MCF 10A (cell line): ENCODE data around the gene IKBKE. TPM values are rescaled to one million over a fixed set of nuclear protein-coding genes. Genes with fewer than 3 reads are reported as not detected.
A peak's percentile ranks its signal among the peaks of the same experiment; 100 is the strongest.

Experiments used
- BruUV-seq: library from RNA; stranded (reverse); fragments of 400-500 nt; replicated peaks from 2 replicates; lab custom pipeline; 2021; lab: Mats Ljungman, UMichigan
- CTCF ChIA-PET: fragments of 300-600 bp; sonication (Branson Sonifier 250); formaldehyde crosslinking; extraction: SDS; loops from one replicate; lab custom pipeline; 2021; ENCODE audit warnings: antibody characterized with exemption, inconsistent platforms; lab: Yijun Ruan, JAX
- POLR2A ChIA-PET: fragments of 300-600, 350-650 bp; sonication (Branson Sonifier 250); formaldehyde crosslinking; extraction: SDS; loops from one replicate; lab custom pipeline; 2020; ENCODE audit warnings: antibody characterized with exemption, inconsistent platforms; lab: Yijun Ruan, JAX
- DNase-seq: peaks from one replicate; pipeline ENCODE4 v3.0.0-alpha.2; 2018; ENCODE audit not compliant: unreplicated experiment
- H3K27ac Mint-ChIP-seq: one replicate; pipeline ENCODE4 v1.8.0; 2022; ENCODE audit warnings: mild to moderate bottlenecking, low read depth, mixed read lengths; ENCODE audit not compliant: unreplicated experiment
- H3K27me3 Mint-ChIP-seq: one replicate; pipeline ENCODE4 v1.8.0; 2022; ENCODE audit warnings: mixed read lengths; ENCODE audit not compliant: insufficient read depth, unreplicated experiment
- H3K36me3 Mint-ChIP-seq: one replicate; pipeline ENCODE4 v1.8.0; 2022; ENCODE audit warnings: mild to moderate bottlenecking, moderate library complexity, mixed read lengths; ENCODE audit not compliant: insufficient read depth, unreplicated experiment
- H3K4me1 Mint-ChIP-seq: one replicate; pipeline ENCODE4 v1.8.0; 2022; ENCODE audit warnings: mixed read lengths; ENCODE audit not compliant: insufficient read depth, unreplicated experiment
- H3K4me3 Mint-ChIP-seq: one replicate; pipeline ENCODE4 v1.8.0; 2022; ENCODE audit warnings: mild to moderate bottlenecking, moderate library complexity, mixed read lengths; ENCODE audit not compliant: unreplicated experiment
- H3K9me3 Mint-ChIP-seq: one replicate; pipeline ENCODE4 v1.8.0; 2022; ENCODE audit warnings: mixed read lengths; ENCODE audit not compliant: unreplicated experiment
- CTCF ChIP-seq: fragments of 200-600 bp; IDR thresholded peaks from one replicate; pipeline ENCODE4 v1.8.0; 2022; ENCODE audit warnings: antibody characterized with exemption, mild to moderate bottlenecking; ENCODE audit not compliant: unreplicated experiment
- intact Hi-C: fragments of 100-400 bp; cut with micrococcal nuclease; formaldehyde crosslinking; loops from 2 replicates; pipeline ENCODE4 v1.14.1; 2022
- total RNA-seq: library from RNA; stranded (reverse); gene quantifications from 2 replicates; pipeline ENCODE4 v1.2.3, GENCODE V29; 2022

The IKBKE gene
- total RNA-seq, 1 experiment from 2014 or later, result 12.1 TPM

- no peaks in the 10 kb centered on the region for H3K9me3 Mint-ChIP-seq
- POLR2A ChIA-PET, result interaction anchor here (0.7 kb wide), 1 partner anchor 20 kb away, joined by 3 read pairs; no protein-coding TSS in a partner anchor
- H3K4me3 Mint-ChIP-seq, result no peak overlapping the region
- H3K27me3 Mint-ChIP-seq, result peaks cover 13% of the 10 kb centered on the region
- intact Hi-C loops, result no loop called here
- peaks cover 22% of the 10 kb centered on the region for H3K36me3 Mint-ChIP-seq
- no TSS peak for BruUV-seq
- CTCF ChIA-PET, result interaction anchor here (0.7 to 11.7 kb wide), 9 partner anchors 14 to 281 kb away, joined by 3 to 254 read pairs (median 8); partner anchors contain the start of gene RASSF5
- no peak overlapping the region for H3K27ac Mint-ChIP-seq
- H3K4me1 Mint-ChIP-seq, result peaks cover 20% of the 10 kb centered on the region
- no peak for DNase-seq
- TF ChIP-seq CTCF, result no peak
Observed at GRCh38 chr1:206463911-206464310, 6.4 kb upstream of the IKBKE start.

- Mint-ChIP-seq H3K4me3 (no peak overlapping the region), H3K36me3 (peaks cover 16% of the 10 kb centered on the region), H3K9me3 (no peaks in the 10 kb centered on the region), H3K27me3 (peaks cover 13% of the 10 kb centered on the region), H3K4me1 (peaks cover 24% of the 10 kb centered on the region), H3K27ac (peak overlapping the region; percentile 32)
- ChIA-PET CTCF (interaction anchor here (0.6 to 11.7 kb wide), 12 partner anchors 9 to 515 kb away, joined by 3 to 254 read pairs (median 4); partner anchors contain the start of gene RASSF5), POLR2A (interaction anchor here (0.9 kb wide), 2 partner anchors 9 to 29 kb away, joined by 3 read pairs; no protein-coding TSS in a partner anchor)
- BruUV-seq, result no TSS peak
- DNase-seq, result peak; percentile 89
- TF ChIP-seq CTCF, result no peak
- intact Hi-C loops, result no loop called here
Observed at GRCh38 chr1:206464456-206464964, 5.8 kb upstream of the IKBKE start.

DNA sequence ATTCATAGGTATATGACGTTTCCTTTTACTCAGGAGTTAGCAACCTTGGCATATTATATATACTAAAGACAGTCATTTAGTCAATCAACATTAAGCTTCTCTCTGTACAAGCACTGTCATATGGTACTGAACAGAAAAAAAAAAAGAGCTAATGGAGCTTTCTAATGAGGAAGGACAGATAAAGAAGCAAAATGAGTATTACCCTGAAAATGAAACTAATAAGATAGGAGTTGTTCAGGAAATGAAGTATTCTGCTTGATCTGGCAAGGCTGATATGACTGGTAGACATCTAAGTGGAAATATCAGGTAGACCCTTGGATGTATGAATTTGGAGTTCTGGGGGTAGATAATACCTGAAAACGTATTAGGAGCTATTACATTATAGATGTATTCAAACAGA, 4.3 kb upstream of the IKBKE start:
- H3K4me1 Mint-ChIP-seq, result peaks cover 37% of the 10 kb centered on the region
- no peaks in the 10 kb centered on the region for H3K9me3 Mint-ChIP-seq
- H3K4me3 Mint-ChIP-seq, result no peak overlapping the region
- H3K27ac Mint-ChIP-seq, result no peak overlapping the region
- CTCF ChIA-PET, result interaction anchor here (0.7 to 11.7 kb wide), 11 partner anchors 9 to 939 kb away, joined by 3 to 254 read pairs (median 4); no protein-coding TSS in a partner anchor
- TF ChIP-seq CTCF, result no peak
- intact Hi-C loops, result no loop called here
- peaks cover 13% of the 10 kb centered on the region for H3K27me3 Mint-ChIP-seq
- POLR2A ChIA-PET, result interaction anchor here (1.0 kb wide), 1 partner anchor 17 kb away, joined by 3 read pairs; no protein-coding TSS in a partner anchor
- H3K36me3 Mint-ChIP-seq, result peaks cover 11% of the 10 kb centered on the region
- no TSS peak for BruUV-seq
- no peak for DNase-seq

- H3K4me3 Mint-ChIP-seq, result no peak overlapping the region
- ChIA-PET POLR2A (interaction anchor here (0.6 to 1.6 kb wide), 2 partner anchors 12 to 528 kb away, joined by 3 to 6 read pairs; no protein-coding TSS in a partner anchor), CTCF (interaction anchor here (0.6 to 11.7 kb wide), 7 partner anchors 9 to 168 kb away, joined by 3 to 254 read pairs (median 4); partner anchors contain the start of gene DYRK3)
- H3K9me3 Mint-ChIP-seq, result no peaks in the 10 kb centered on the region
- BruUV-seq, result no TSS peak
- peaks cover under 1% of the 10 kb centered on the region for H3K36me3 Mint-ChIP-seq
- intact Hi-C loops, result no loop called here
- no peak for DNase-seq
- H3K4me1 Mint-ChIP-seq, result peaks cover 48% of the 10 kb centered on the region
- TF ChIP-seq CTCF, result no peak
- no peak overlapping the region for H3K27ac Mint-ChIP-seq
- peaks cover 13% of the 10 kb centered on the region for H3K27me3 Mint-ChIP-seq
Observed at GRCh38 chr1:206466840-206467649, 3.2 kb upstream of the IKBKE start.
